ENCODE measurements around the gene KCNQ1.

Gene KCNQ1

GRCh38 chr11:2425506-2425905 is 19.3 kb upstream of the KCNQ1 start:
- no peak for DNase-seq (ENCODE audit: low read depth in 2 of 2)

DNA sequence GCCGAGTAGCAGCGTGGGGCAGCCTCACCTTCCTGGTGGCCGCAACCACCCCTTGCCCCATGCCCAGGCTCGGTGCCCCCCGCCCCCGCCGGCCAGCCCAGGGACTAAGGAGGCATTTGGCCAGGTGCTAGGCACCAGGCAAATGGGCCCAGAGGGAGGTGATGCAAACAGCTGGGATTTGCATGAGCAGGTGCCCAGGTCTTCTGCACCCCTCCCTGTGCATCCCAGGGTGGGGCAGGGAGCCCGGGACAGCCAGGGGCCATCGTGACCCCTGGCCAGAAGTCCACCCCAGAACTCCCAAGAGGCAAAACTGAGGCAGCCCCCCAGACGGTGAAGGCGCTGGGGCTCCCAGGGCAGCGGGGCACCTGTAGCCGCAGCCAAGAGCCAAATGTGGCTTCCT is 18.6 kb upstream of the KCNQ1 start:
- DNase-seq (ENCODE audit: low read depth in 2 of 2), result no peak

GRCh38 chr11:2426826-2427521 is 17.8 kb upstream of the KCNQ1 start:
- no peak for DNase-seq (ENCODE audit: low read depth in 2 of 2)

GRCh38 chr11:2427721-2428321 is 17.0 kb upstream of the KCNQ1 start:
- DNase-seq (ENCODE audit: low read depth in 2 of 2), result no peak

GRCh38 chr11:2428322-2428795 is 16.4 kb upstream of the KCNQ1 start:
- peak; percentile 69 to 73 for DNase-seq (ENCODE audit: low read depth in 2 of 2)

DNA sequence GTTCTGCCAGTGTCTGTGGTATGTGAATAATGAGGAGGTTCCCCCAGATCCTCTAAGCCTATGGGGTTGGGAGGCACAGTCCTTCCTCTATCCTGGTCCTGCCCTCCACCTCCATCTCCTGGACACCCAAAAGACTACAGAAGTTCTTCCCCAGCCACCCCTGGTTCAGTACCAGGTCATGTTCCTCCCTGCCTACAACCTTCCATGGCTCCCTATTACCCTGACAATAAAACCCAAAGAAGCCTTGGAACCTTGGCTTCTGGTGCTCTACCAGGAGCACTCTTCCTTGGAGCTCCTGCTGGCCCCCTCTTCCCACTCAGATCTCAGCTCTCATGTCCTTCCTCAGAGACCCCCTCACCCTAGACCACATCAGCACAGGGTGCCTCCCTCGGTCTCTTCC is 13.4 kb upstream of the KCNQ1 start:
- no peak for DNase-seq (ENCODE audit: low read depth in 2 of 2)

DNA sequence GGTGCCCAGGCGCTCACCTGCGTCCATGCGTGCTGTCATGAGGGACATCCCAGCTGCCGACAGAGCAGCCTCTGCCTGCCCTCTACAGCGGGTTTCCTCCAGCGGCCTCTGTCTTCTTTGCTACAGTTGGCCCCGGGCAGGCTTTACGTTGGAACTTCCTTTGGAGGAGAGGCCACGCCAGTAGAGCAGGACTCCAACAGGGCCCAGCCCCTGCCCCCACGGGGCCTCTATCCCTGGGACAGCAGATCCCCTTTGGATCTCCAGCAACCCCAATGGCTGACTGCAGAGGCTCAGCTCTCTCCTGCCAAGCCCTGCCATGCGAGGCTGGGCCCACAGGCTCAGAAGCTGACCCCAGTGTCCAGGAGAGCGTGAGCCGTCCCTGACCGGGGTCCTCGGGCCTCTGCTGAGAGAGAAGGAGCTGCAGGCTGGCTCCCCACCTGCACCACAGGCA is 12.6 kb upstream of the KCNQ1 start:
- DNase-seq (ENCODE audit: low read depth in 2 of 2), result no peak

GRCh38 chr11:2432628-2433071 is 12.2 kb upstream of the KCNQ1 start:
- no peak for DNase-seq (ENCODE audit: low read depth in 2 of 2)

DNA sequence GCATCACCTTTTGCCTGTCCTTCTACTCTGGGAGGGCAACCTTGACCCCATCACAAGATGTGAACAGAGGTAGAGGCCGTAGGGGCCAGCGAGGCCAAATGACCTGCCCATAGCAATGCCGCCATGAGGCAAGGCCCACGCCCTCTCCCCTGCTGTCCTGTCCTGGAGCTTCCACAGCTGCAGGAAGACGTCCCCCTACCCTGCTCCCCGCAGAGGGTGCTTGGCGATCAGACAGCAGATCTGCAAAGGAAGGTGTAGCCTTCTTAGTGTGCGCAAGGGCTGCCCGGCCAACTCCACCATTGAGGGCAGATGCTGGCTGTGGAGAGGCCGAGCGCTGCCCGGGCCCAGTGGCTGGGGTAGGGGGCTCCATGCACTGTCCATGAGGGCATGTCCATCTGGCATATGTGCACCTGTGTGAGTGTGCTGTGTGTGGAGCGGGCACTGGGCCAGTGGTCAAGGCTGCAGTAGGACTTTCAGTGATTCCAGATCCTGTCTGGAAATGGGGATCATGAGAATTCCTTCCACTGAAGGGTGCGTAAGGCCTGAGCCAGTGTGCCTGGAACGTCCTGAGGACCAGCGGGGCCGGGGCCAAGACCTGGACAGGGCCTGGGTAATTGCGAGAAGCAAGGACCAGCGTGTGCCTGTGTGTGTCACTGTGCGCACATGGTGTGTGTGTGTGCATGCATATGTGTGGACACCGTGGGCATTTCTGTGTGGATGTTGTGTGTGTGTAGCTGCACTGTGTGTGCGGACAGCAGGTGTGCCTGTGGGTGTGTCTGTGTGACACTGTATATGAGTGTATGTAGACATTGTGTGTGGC is 11.5 kb upstream of the KCNQ1 start:
- DNase-seq (ENCODE audit: low read depth in 2 of 2), result no peak

GRCh38 chr11:2434008-2434407 is 10.8 kb upstream of the KCNQ1 start:
- DNase-seq (ENCODE audit: low read depth in 2 of 2), result no peak

- no peak for DNase-seq (ENCODE audit: low read depth in 2 of 2)
Observed at GRCh38 chr11:2434506-2435255, 10.1 kb upstream of the KCNQ1 start.

- no peak for DNase-seq (ENCODE audit: low read depth in 2 of 2)
Observed at GRCh38 chr11:2435288-2436012, 9.4 kb upstream of the KCNQ1 start.

GRCh38 chr11:2436013-2436520 is 8.7 kb upstream of the KCNQ1 start:
- DNase-seq (ENCODE audit: low read depth in 2 of 2), result no peak

DNA sequence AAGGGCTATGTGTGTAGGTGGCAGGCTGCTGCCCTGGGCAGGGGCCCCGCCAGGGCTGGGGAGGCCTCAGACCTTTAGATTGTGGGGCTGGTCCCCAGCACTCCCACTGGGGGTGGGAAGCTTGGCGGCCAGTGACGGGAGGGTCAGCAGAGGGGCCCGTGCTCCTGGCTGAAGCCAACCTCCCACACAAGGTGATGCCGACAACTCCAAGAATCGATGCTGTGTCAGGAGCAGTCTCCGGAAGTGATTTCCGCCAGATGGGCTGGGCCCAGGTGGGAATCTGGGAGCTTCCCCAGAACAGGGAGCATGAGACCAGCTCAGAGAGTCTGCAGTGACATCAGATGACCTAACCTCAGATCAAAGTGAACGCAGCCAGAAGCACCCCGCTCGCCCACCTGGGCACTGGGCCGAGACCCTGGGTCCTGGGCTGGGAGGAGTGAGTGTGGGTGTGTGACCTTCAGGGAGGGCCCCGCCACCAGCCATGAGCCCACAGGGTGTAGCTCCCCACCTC is 8.2 kb upstream of the KCNQ1 start:
- DNase-seq (ENCODE audit: low read depth in 2 of 2), result no peak

DNA sequence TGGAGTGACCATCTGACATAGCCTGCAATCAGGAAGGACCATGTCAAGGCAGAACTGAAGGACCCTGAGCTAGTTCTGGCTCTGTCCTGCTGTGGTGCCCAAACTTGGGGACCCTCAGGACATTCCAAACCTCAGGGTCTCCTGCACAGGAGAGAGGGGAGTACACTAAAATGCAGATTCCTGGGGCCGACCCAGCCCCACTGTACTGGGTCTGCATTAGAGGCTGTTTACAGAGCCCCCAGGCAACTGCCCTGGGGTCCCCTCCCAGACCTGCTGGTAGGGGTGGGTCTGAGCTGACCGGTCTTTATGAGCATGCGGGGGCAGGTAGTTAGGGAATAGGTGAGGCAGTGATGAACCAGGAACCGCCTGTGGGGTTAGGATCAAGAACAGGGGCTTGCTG is 7.3 kb upstream of the KCNQ1 start:
- DNase-seq (ENCODE audit: low read depth in 2 of 2), result no peak

GRCh38 chr11:2439820-2440219 is 5.0 kb upstream of the KCNQ1 start:
- DNase-seq (ENCODE audit: low read depth in 2 of 2), result no peak

GRCh38 chr11:2440646-2441045 is 4.2 kb upstream of the KCNQ1 start:
- no peak for DNase-seq (ENCODE audit: low read depth in 2 of 2)

GRCh38 chr11:2441171-2441570 is 3.6 kb upstream of the KCNQ1 start:
- no peak for DNase-seq (ENCODE audit: low read depth in 2 of 2)

GRCh38 chr11:2442589-2442988 is 2.2 kb upstream of the KCNQ1 start:
- DNase-seq (ENCODE audit: low read depth in 2 of 2), result no peak

- DNase-seq (ENCODE audit: low read depth in 2 of 2), result no peak
Observed at GRCh38 chr11:2443406-2443805, 1.4 kb upstream of the KCNQ1 start.
